GM18508 (cell line): ENCODE measurements around the gene KAZN.
"Not testable (repeated sequence)": the region's sequence is repeated elsewhere in the genome, so short reads cannot be mapped to it uniquely, and the experiment has no call there.

Experiments
- ATAC-seq: cut with Tn5 transposase; IDR thresholded peaks from one replicate; pipeline ENCODE4 v1.9.1; 2021; ENCODE audit warnings: moderate number of reproducible peaks; ENCODE audit not compliant: insufficient read depth, unreplicated experiment

Gene KAZN

GRCh38 chr1:14598498-14599182 lies at the start of gene KAZN:
Gene KAZN, plus strand, starts transcription at chr1:14598685.
- no peak for ATAC-seq

GRCh38 chr1:14549897-14550620 lies 48.4 kb upstream of the KAZN start:
- no peak for ATAC-seq

GRCh38 chr1:14551386-14551785 lies 47.1 kb upstream of the KAZN start:
- no peak for ATAC-seq

GRCh38 chr1:14552246-14552965 lies 46.1 kb upstream of the KAZN start:
- ATAC-seq: no peak

- no peak for ATAC-seq
Measured at GRCh38 chr1:14553711-14554110, 44.8 kb upstream of the KAZN start.

GRCh38 chr1:14555091-14555490 lies 43.4 kb upstream of the KAZN start:
- ATAC-seq: no peak

- no peak for ATAC-seq
Measured at GRCh38 chr1:14561014-14561693, 37.3 kb upstream of the KAZN start.

GRCh38 chr1:14565090-14565489 lies 33.4 kb upstream of the KAZN start:
- no peak for ATAC-seq

GRCh38 chr1:14567056-14567455 lies 31.4 kb upstream of the KAZN start:
- no peak for ATAC-seq

GRCh38 chr1:14567903-14568302 lies 30.6 kb upstream of the KAZN start:
- ATAC-seq: no peak

GRCh38 chr1:14568716-14569355 lies 29.6 kb upstream of the KAZN start:
- no peak for ATAC-seq

- no peak for ATAC-seq
Measured at GRCh38 chr1:14570514-14570913, 28.0 kb upstream of the KAZN start.

- ATAC-seq: no peak
Measured at GRCh38 chr1:14571810-14572767, 26.4 kb upstream of the KAZN start.

- ATAC-seq: no peak
Measured at GRCh38 chr1:14572861-14573260, 25.6 kb upstream of the KAZN start.

GRCh38 chr1:14576155-14576554 lies 22.3 kb upstream of the KAZN start:
- ATAC-seq: no peak

- ATAC-seq: no peak
Measured at GRCh38 chr1:14577261-14577660, 21.2 kb upstream of the KAZN start.

- ATAC-seq: no peak
Measured at GRCh38 chr1:14578156-14578555, 20.3 kb upstream of the KAZN start.

GRCh38 chr1:14580295-14580694 lies 18.2 kb upstream of the KAZN start:
- ATAC-seq: not testable (repeated sequence)

GRCh38 chr1:14580986-14581385 lies 17.5 kb upstream of the KAZN start:
- ATAC-seq: no peak
